ENCODE data around the gene SDK2.

SDK2 gene

GRCh38 chr17:73612031-73612472, 32.2 kb downstream of the SDK2 start (continued):
- TF ChIP-seq, protein P1, sequence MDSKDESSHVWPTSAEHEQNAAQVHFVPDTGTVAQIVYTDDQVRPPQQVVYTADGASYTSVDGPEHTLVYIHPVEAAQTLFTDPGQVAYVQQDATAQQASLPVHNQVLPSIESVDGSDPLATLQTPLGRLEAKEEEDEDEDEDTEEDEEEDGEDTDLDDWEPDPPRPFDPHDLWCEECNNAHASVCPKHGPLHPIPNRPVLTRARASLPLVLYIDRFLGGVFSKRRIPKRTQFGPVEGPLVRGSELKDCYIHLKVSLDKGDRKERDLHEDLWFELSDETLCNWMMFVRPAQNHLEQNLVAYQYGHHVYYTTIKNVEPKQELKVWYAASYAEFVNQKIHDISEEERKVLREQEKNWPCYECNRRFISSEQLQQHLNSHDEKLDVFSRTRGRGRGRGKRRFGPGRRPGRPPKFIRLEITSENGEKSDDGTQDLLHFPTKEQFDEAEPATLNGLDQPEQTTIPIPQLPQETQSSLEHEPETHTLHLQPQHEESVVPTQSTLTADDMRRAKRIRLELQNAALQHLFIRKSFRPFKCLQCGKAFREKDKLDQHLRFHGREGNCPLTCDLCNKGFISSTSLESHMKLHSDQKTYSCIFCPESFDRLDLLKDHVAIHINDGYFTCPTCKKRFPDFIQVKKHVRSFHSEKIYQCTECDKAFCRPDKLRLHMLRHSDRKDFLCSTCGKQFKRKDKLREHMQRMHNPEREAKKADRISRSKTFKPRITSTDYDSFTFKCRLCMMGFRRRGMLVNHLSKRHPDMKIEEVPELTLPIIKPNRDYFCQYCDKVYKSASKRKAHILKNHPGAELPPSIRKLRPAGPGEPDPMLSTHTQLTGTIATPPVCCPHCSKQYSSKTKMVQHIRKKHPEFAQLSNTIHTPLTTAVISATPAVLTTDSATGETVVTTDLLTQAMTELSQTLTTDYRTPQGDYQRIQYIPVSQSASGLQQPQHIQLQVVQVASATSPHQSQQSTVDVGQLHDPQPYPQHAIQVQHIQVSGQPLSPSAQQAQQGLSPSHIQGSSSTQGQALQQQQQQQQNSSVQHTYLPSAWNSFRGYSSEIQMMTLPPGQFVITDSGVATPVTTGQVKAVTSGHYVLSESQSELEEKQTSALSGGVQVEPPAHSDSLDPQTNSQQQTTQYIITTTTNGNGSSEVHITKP (tag by site-specific recombination; IDR thresholded peaks at IDR 0.05), result no peak
- TF ChIP-seq ZNF391 (tag by site-specific recombination; IDR thresholded peaks at IDR 0.05; ENCODE audit: borderline replicate concordance, low read depth) (no peak), ZNF174 (tag by site-specific recombination; IDR thresholded peaks at IDR 0.05) (no peak), ZNF404 (tag by site-specific recombination; IDR thresholded peaks at IDR 0.05) (no peak), ZNF423 (tag by site-specific recombination; IDR thresholded peaks at IDR 0.05) (peak; percentile 60; the same call in 1 of the 2 replicates), ZNF148 (tag by site-specific recombination; IDR thresholded peaks at IDR 0.05; ENCODE audit: borderline replicate concordance) (no peak), ZNF747 (tag by site-specific recombination; IDR thresholded peaks at IDR 0.05) (no peak)

DNA sequence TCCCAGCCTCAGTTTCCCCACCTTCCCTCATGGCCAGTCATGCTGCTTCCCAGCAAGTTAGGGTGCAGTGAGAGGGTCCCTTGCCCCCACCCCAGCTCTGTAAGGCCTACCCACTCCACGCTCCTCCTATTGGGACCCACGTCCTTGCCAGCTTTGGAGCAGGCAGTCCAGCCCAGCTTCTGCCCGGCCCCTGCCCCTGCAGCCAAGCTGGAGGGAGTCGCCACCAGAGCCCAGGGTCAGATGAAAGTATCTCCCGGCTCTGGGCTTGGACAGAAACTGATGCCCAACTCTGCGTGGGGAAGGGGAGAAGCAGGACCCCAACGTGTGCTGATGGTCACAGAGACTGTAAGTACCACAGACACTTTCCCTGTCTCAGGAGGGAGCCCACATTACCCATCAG, 32.6 kb downstream of the SDK2 start:
- H3K4me3 ChIP-seq (ENCODE audit: low read depth, low read length), result no peak overlapping the region
- ChIA-PET POLR2A (no interaction called here), CTCF (no interaction called here)
- TF ChIP-seq ZNF2 (tag by site-specific recombination; IDR thresholded peaks at IDR 0.05), result no peak
- no peak for TF ChIP-seq ZNF157 (tag by site-specific recombination; IDR thresholded peaks at IDR 0.05)
- TF ChIP-seq SETDB1 (IDR thresholded peaks at IDR 0.05; ENCODE audit: insufficient read length, low read length), result no peak
- no peak for TF ChIP-seq ZNF558 (tag by site-specific recombination; IDR thresholded peaks at IDR 0.05)
- TF ChIP-seq ZBTB11 (tag by site-specific recombination; conservative IDR thresholded peaks at IDR 0.05; ENCODE audit: low read depth), result no peak
- TF ChIP-seq ZNF335 (tag by site-specific recombination; conservative IDR thresholded peaks at IDR 0.05), result no peak
- no peak for TF ChIP-seq ZNF341 (tag by site-specific recombination; IDR thresholded peaks at IDR 0.05; ENCODE audit: low read depth)
- TF ChIP-seq HOXD13 (CRISPR knock-in tag; IDR thresholded peaks at IDR 0.05; ENCODE audit: borderline replicate concordance), result no peak
- no peak for TF ChIP-seq ZNF280D (tag by site-specific recombination; IDR thresholded peaks at IDR 0.05)
- no peak for TF ChIP-seq ZFHX2 (tag by site-specific recombination; conservative IDR thresholded peaks at IDR 0.05)
- no peak for TF ChIP-seq OVOL3 (tag by site-specific recombination; IDR thresholded peaks at IDR 0.05)
- H3K4me1 ChIP-seq (ENCODE audit: control insufficient read depth, insufficient read depth, low read length), result peaks cover 4% of the 10 kb centered on the region; the same call in 1 of the 2 replicates
- no peaks in the 10 kb centered on the region for H3K36me3 ChIP-seq (ENCODE audit: control insufficient read depth in 2 of 2, insufficient read depth in 1 of 2, low read length in 2 of 2)
- H3K27ac ChIP-seq (ENCODE audit: extremely low read depth, low read depth, low read length), result no peak overlapping the region
- no peaks in the 10 kb centered on the region for H3K9me3 ChIP-seq (ENCODE audit: control insufficient read depth, insufficient read depth, low read depth, low read length)
